Central memory CD8-positive, alpha-beta T cell (primary cell): Measurements from ENCODE around the gene ADAM8.
"Not testable (repeated sequence)": the region's sequence is repeated elsewhere in the genome, so short reads cannot be mapped to it uniquely, and the experiment has no call there.

Experiments used
- ATAC-seq: fragments of 150-1000 bp; cut with Tn5 transposase; replicated peaks from 2 replicates; pipeline ENCODE4 v1.10.0; 2022; ENCODE audit warnings: mild to moderate bottlenecking, moderate FRiP score, moderate number of reproducible peaks; ENCODE audit not compliant: poor library complexity, severe bottlenecking; ENCODE audit errors: extremely low read depth
- DNase-seq, 2 donors: peaks; one replicate each; pipeline ENCODE4 v3.0.0; 2021; ENCODE audit warnings: low spot score in 2 of 2
- H3K27ac Mint-ChIP-seq: one replicate; pipeline ENCODE4 v1.8.0; 2022; ENCODE audit warnings: low read depth, mild to moderate bottlenecking, moderate library complexity, mixed read lengths
- H3K27me3 Mint-ChIP-seq: one replicate; pipeline ENCODE4 v1.8.0; 2022; ENCODE audit warnings: mixed read lengths
- H3K36me3 Mint-ChIP-seq: one replicate; pipeline ENCODE4 v1.8.0; 2022; ENCODE audit warnings: mild to moderate bottlenecking, moderate library complexity, mixed read lengths; ENCODE audit not compliant: insufficient read depth
- H3K4me1 Mint-ChIP-seq: one replicate; pipeline ENCODE4 v1.8.0; 2022; ENCODE audit warnings: mixed read lengths
- H3K4me3 Mint-ChIP-seq: one replicate; pipeline ENCODE4 v1.8.0; 2022; ENCODE audit warnings: mild to moderate bottlenecking, moderate library complexity, mixed read lengths
- H3K9me3 Mint-ChIP-seq: one replicate; pipeline ENCODE4 v1.8.0; 2022; ENCODE audit warnings: mixed read lengths

Gene ADAM8

DNA sequence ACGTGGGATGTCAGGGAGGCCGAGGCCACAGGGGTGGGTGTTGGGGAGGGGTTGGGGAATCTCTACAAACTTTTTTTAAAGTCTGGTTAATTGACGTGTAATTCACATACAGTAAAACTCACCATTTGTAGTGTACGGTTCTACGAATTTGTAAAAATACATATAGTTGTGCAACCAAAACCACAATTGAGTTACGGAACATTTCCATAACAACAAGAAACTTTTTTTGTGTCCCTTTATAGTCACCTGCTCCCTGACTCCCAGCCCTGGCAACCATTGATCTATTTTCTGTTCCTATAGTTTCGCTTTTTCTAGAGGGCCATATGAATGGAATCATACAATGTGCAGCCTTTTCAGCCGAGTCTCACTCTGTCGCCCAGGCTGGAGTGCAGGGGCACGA lies 41.9 kb downstream of the ADAM8 start:
- not testable (repeated sequence) for DNase-seq, H3K9me3 Mint-ChIP-seq, ATAC-seq, H3K27ac Mint-ChIP-seq, H3K36me3 Mint-ChIP-seq, H3K4me1 Mint-ChIP-seq
- H3K4me3 Mint-ChIP-seq = peak overlapping the region; percentile 66
- H3K27me3 Mint-ChIP-seq = peaks cover 49% of the 10 kb centered on the region

DNA sequence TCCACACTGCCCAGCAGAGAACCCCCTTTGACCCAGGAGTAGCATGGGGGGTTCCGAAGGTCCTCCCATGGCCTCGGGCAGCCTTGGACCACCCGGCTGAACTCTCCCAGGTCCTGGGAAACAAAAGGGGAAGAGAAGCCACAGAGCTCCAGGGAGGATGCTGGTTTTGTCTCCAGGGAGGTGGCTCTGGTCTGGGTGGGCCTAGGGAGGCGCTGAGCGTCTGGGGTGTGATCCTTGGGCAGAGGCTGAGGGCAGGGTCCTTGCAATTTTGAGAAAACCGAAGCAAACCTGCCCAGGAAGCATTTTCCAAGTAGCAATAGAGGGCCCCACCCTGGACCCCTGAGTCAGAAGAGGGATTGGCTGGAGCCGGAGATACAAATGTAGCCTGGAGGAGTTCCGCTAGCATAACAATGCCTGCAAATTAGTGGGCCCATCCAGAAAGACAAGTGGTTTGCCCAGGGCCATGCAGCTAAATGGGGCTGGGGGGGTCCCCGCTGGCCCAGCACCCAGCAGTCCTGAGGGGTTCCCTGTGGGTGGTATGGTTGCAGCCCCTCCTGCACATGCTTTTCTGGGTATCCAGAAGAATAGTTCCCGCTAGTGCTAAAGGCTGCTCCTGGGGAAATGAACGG lies 44.6 kb downstream of the ADAM8 start:
- Mint-ChIP-seq H3K9me3 (no peaks in the 10 kb centered on the region), H3K27ac (no peak overlapping the region), H3K4me3 (no peak overlapping the region), H3K4me1 (peaks cover 7% of the 10 kb centered on the region), H3K36me3 (peaks cover 3% of the 10 kb centered on the region), H3K27me3 (peaks cover 60% of the 10 kb centered on the region)
- ATAC-seq (no peak), DNase-seq (no peak)

DNA sequence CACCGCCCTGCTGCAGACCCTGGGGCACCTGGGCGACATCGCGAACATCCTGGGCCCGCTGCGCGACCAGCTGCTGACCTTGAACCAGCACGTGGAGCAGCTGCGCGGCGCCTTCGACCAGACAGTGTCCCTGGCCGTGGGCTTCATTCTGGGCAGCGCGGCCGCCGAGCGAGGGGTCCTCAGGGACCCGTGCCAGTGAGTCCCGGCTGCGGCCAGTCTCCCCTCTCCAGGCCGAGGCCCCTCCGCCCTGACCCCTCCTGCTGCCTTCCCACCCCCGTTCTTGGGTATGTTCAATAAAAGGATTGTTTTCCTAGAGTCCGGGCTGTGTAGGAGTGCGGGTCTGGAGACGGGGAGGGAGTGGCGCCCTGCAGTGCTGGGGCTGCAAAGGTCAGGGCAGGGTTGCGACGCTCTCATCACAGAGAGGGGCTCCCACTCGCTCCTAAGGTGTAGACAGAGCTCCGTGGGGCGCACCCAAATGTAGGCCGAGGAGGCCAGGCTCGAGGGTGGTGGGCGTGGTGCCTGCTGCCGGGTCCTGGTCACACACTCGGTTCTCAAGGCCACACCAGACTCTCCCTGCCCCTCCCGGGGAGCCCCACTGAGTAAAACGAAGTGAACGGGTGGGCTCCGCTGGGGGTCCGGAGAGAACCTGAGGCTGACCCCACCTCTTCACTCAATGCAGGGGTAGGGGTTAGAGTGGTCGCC lies 45.3 kb downstream of the ADAM8 start:
- Mint-ChIP-seq H3K4me1 (peaks cover 7% of the 10 kb centered on the region), H3K36me3 (peaks cover 3% of the 10 kb centered on the region), H3K27ac (no peak overlapping the region), H3K27me3 (peaks cover 66% of the 10 kb centered on the region), H3K4me3 (no peak overlapping the region), H3K9me3 (no peaks in the 10 kb centered on the region)
- ATAC-seq (no peak), DNase-seq (no peak)

GRCh38 chr10:133230387-133231195 lies 46.1 kb downstream of the ADAM8 start:
- H3K4me3 Mint-ChIP-seq = peak overlapping the region; percentile 41
- DNase-seq = no peak
- peaks cover 74% of the 10 kb centered on the region for H3K27me3 Mint-ChIP-seq
- H3K27ac Mint-ChIP-seq = no peak overlapping the region
- H3K4me1 Mint-ChIP-seq = peaks cover 7% of the 10 kb centered on the region
- ATAC-seq = no peak
- no peaks in the 10 kb centered on the region for H3K9me3 Mint-ChIP-seq
- H3K36me3 Mint-ChIP-seq = peaks cover 3% of the 10 kb centered on the region

- peaks cover 78% of the 10 kb centered on the region for H3K27me3 Mint-ChIP-seq
- no peaks in the 10 kb centered on the region for H3K9me3 Mint-ChIP-seq
- H3K36me3 Mint-ChIP-seq = peaks cover 3% of the 10 kb centered on the region
- DNase-seq (no peak), ATAC-seq (no peak)
- H3K4me1 Mint-ChIP-seq = peaks cover 7% of the 10 kb centered on the region
- peak within 1 kb of the TSS; percentile 55 for H3K4me3 Mint-ChIP-seq
- H3K27ac Mint-ChIP-seq = no peak within 1 kb of the TSS
Measured at GRCh38 chr10:133230044-133230361, 46.7 kb downstream of the ADAM8 start, which contains the start of gene UTF1. Gene UTF1, plus strand, starts transcription at chr10:133230217. Its CDS starts 72 bp downstream, at chr10:133230289.

GRCh38 chr10:133229265-133230043 lies 47.2 kb downstream of the ADAM8 start:
- H3K27ac Mint-ChIP-seq = no peak overlapping the region
- peaks cover 7% of the 10 kb centered on the region for H3K4me1 Mint-ChIP-seq
- peaks cover 78% of the 10 kb centered on the region for H3K27me3 Mint-ChIP-seq
- ATAC-seq (no peak), DNase-seq (no peak)
- H3K36me3 Mint-ChIP-seq = peaks cover 3% of the 10 kb centered on the region
- H3K9me3 Mint-ChIP-seq = no peaks in the 10 kb centered on the region
- H3K4me3 Mint-ChIP-seq = peak overlapping the region; percentile 55

DNA sequence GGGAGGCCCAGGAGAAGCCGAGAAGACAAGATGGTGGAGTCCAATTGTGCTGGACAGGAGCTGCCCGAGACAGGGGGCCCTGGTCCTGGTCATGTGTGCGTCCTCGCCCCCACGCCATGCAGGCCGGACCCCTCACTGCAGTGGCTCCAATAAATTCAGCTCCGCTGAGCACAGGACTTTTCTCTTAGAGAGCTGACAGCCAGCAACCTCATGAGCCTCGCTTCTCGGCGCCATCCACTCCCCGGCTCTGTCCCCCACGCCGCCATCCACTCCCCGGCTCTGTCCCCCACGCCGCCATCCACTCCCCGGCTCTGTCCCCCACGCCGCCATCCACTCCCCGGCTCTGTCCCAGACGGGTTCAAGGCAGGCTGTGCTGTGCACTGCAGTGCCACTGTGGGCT lies 49.4 kb downstream of the ADAM8 start:
- H3K4me3 Mint-ChIP-seq = no peak overlapping the region
- no peak for DNase-seq
- H3K36me3 Mint-ChIP-seq = peaks cover 3% of the 10 kb centered on the region
- ATAC-seq = no peak
- peaks cover 7% of the 10 kb centered on the region for H3K4me1 Mint-ChIP-seq
- no peaks in the 10 kb centered on the region for H3K9me3 Mint-ChIP-seq
- peaks cover 58% of the 10 kb centered on the region for H3K27me3 Mint-ChIP-seq
- no peak overlapping the region for H3K27ac Mint-ChIP-seq

GRCh38 chr10:133226251-133226808 lies 50.3 kb downstream of the ADAM8 start:
- Mint-ChIP-seq H3K9me3 (no peaks in the 10 kb centered on the region), H3K4me1 (peaks cover 7% of the 10 kb centered on the region), H3K27me3 (peaks cover 54% of the 10 kb centered on the region), H3K4me3 (no peak overlapping the region), H3K36me3 (peaks cover 3% of the 10 kb centered on the region), H3K27ac (no peak overlapping the region)
- DNase-seq (no peak), ATAC-seq (no peak)

DNA sequence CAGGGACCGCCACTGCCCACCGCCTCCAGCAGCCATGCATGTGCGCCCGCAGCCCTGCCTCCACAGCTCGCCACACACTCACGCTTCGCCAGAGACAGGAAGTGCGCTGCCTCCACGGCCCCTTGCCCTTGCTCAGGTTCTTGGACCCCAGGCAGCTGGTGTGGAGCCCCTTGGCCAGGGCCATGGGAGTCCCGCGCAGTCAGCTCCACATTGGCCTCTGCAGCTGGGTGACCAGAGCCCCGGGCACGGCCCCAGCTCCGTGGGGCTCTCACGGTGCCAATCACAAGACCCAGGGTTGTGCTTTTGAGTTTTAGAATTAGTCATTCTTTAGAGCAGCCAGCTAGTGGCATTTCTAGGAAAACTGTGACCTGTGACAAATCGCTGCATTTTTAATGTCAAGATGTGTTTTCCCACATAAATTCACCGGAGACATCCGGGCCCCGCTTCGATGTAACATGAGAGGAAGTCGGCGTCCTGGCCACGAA lies 50.9 kb downstream of the ADAM8 start:
- Mint-ChIP-seq H3K27me3 (peaks cover 55% of the 10 kb centered on the region), H3K4me1 (peaks cover 7% of the 10 kb centered on the region), H3K9me3 (no peaks in the 10 kb centered on the region), H3K27ac (no peak overlapping the region), H3K36me3 (peaks cover 3% of the 10 kb centered on the region), H3K4me3 (no peak overlapping the region)
- DNase-seq (no peak), ATAC-seq (no peak)

DNA sequence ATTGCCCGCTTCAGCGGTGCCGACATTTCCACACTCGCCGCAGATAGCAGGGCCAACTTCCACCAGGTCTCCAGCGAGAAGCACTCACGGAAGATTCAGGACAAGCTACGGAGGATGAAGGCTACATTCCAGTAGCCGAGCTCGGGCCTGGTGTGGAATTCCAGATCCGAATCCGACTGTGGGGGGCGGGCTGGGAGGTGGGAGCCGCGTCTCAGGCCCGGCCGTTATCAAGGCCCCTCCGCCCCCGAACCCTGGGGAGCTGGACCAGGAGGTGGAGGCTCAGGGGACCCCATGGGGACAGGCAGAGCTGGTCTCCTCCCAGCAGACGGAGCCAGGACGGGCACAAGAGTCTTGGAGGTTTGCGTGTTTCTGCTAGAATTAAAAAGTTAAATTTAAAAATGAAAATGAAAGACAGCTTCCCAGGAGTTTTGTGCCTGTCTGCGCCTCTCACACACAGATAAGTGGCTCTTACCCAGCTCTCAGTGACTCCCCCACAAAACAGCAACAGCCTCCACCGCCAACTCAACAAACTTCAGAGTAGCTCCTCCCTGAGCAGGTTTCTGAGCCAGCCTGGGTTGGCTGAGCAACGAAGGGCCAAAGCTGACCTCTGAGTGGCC lies 51.8 kb downstream of the ADAM8 start:
- Mint-ChIP-seq H3K27ac (no peak overlapping the region), H3K4me1 (peaks cover 7% of the 10 kb centered on the region), H3K36me3 (peaks cover 3% of the 10 kb centered on the region), H3K9me3 (no peaks in the 10 kb centered on the region), H3K4me3 (no peak overlapping the region), H3K27me3 (peaks cover 55% of the 10 kb centered on the region)
- no peak for ATAC-seq
- no peak for DNase-seq

- Mint-ChIP-seq H3K4me1 (peaks cover 1% of the 10 kb centered on the region), H3K9me3 (no peaks in the 10 kb centered on the region), H3K27me3 (peaks cover 48% of the 10 kb centered on the region), H3K4me3 (no peak overlapping the region), H3K27ac (no peak overlapping the region), H3K36me3 (no peaks in the 10 kb centered on the region)
- ATAC-seq (no peak), DNase-seq (no peak)
Measured at GRCh38 chr10:133224076-133224475, 52.6 kb downstream of the ADAM8 start.

- not testable (repeated sequence) for DNase-seq, ATAC-seq, H3K9me3 Mint-ChIP-seq, H3K27ac Mint-ChIP-seq, H3K4me1 Mint-ChIP-seq, H3K4me3 Mint-ChIP-seq, H3K36me3 Mint-ChIP-seq
- peaks cover 25% of the 10 kb centered on the region for H3K27me3 Mint-ChIP-seq
Measured at GRCh38 chr10:133221756-133222155, 54.9 kb downstream of the ADAM8 start.
